ENCODE measurements around the gene KRT78.

GRCh38 chr12:52851787-52852186 lies 3.0 kb upstream of the KRT78 start:
- TF ChIP-seq CTCF (IDR thresholded peaks at IDR 0.05; ENCODE audit: low read depth, low read length, missing input control) (no peak), TAF1 (conservative IDR thresholded peaks at IDR 0.05) (no peak)
